SK-N-SH (cell line): Measurements from ENCODE around the gene WHRN. TPM values are rescaled to one million over a fixed set of nuclear protein-coding genes. Genes with fewer than 3 reads are reported as not detected.

Experiments used
- CTCF ChIA-PET: fragments of 300-600, 350-600 bp; formaldehyde crosslinking; extraction: SDS; loops from one replicate; lab custom pipeline; 2021; lab: Yijun Ruan, JAX
- POLR2A ChIA-PET: fragments of 350-600 bp; sonication (Branson Sonifier 250); formaldehyde crosslinking; extraction: SDS; loops from one replicate; lab custom pipeline; 2020; ENCODE audit warnings: antibody characterized with exemption, inconsistent platforms; lab: Yijun Ruan, JAX
- DNase-seq: peaks from one replicate; pipeline ENCODE4 v3.0.0; 2012
- H2AFZ ChIP-seq: fragments of 200-600 bp; sonication (generic); 2 replicates; pipeline ENCODE4 v1.8.1; 2016; ENCODE audit warnings: antibody characterized with exemption, mild to moderate bottlenecking, low read depth
- H3F3A ChIP-seq: fragments of 200-600 bp; sonication (generic); replicated peaks from 2 replicates; pipeline ENCODE3; 2016; ENCODE audit warnings: antibody characterized with exemption, mild to moderate bottlenecking; ENCODE audit not compliant: insufficient read depth
- H3K27ac ChIP-seq, 2 experiments: fragments of 200-500 bp in 1 of 2; fragments of 200-600 bp in 1 of 2; sonication (Bioruptor generic) in 1 of 2; sonication (generic), shearing (Covaris generic) in 1 of 2; 2 replicates each; pipeline versions ENCODE4 v1.5.1 to v1.6.1; 2014 to 2016; ENCODE audit warnings: low read depth in 2 of 2, inconsistent platforms in 1 of 2, low read length in 1 of 2, mild to moderate bottlenecking in 1 of 2, mixed read lengths in 1 of 2
- H3K27me3 ChIP-seq: fragments of 200-600 bp; sonication (generic), shearing (Covaris generic); 2 replicates; pipeline ENCODE4 v1.6.1; 2016; ENCODE audit warnings: mixed run types; ENCODE audit not compliant: insufficient read depth
- H3K36me3 ChIP-seq, 2 experiments: fragments of 200-500 bp in 1 of 2; fragments of 200-600 bp in 1 of 2; sonication (Bioruptor generic) in 1 of 2; sonication (generic) in 1 of 2; replicated peaks in 1 of 2; 2 replicates each; pipeline versions ENCODE3 to v1.5.1; 2014 to 2016; ENCODE audit warnings: low read length in 1 of 2, mild to moderate bottlenecking in 1 of 2; ENCODE audit not compliant: insufficient read depth in 2 of 2, control insufficient read depth in 1 of 2
- H3K4me1 ChIP-seq, 2 experiments: fragments of 200-500 bp in 1 of 2; fragments of 200-600 bp in 1 of 2; sonication (Bioruptor generic) in 1 of 2; sonication (generic), shearing (Covaris generic) in 1 of 2; 2 replicates each; pipeline versions ENCODE4 v1.5.1 to v1.6.1; 2014 to 2016; ENCODE audit warnings: low read depth in 1 of 2, low read length in 1 of 2, mixed run types in 1 of 2; ENCODE audit not compliant: insufficient read depth in 2 of 2, control insufficient read depth in 1 of 2
- H3K4me2 ChIP-seq: fragments of 200-600 bp; sonication (generic), shearing (Covaris generic); 2 replicates; pipeline ENCODE4 v1.6.1; 2017; ENCODE audit warnings: mixed run types
- H3K4me3 ChIP-seq, 2 experiments: fragments of 200-500 bp in 1 of 2; fragments of 200-600 bp in 1 of 2; sonication (Bioruptor generic) in 1 of 2; sonication (generic), shearing (Covaris generic) in 1 of 2; 2 replicates each; pipeline versions ENCODE4 v1.5.1 to v1.8.1; 2014 to 2016; ENCODE audit warnings: low read depth in 2 of 2, inconsistent platforms in 1 of 2, low read length in 1 of 2, mild to moderate bottlenecking in 1 of 2, mixed read lengths in 1 of 2, moderate library complexity in 1 of 2
- H3K79me2 ChIP-seq: fragments of 200-600 bp; sonication (generic); 2 replicates; pipeline ENCODE4 v1.8.1; 2017; ENCODE audit warnings: mild to moderate bottlenecking; ENCODE audit not compliant: insufficient read depth
- H3K9ac ChIP-seq: fragments of 200-600 bp; sonication (generic); 2 replicates; pipeline ENCODE4 v1.6.1; 2017; ENCODE audit warnings: mixed run types
- H3K9me2 ChIP-seq: fragments of 200-600 bp; sonication (generic); 2 replicates; pipeline ENCODE4 v1.6.1; 2017; ENCODE audit warnings: mixed run types
- H3K9me3 ChIP-seq: fragments of 200-600 bp; sonication (generic); 2 replicates; pipeline ENCODE4 v1.6.1; 2017; ENCODE audit warnings: mixed run types, mild to moderate bottlenecking, moderate library complexity
- H4K20me1 ChIP-seq: fragments of 200-600 bp; sonication (generic); 2 replicates; pipeline ENCODE4 v1.6.1; 2017; ENCODE audit warnings: mild to moderate bottlenecking, mixed run types; ENCODE audit not compliant: insufficient read depth
- ELF1 ChIP-seq: IDR thresholded peaks from 2 replicates; pipeline ENCODE4 v1.4.0; 2012
- JUND ChIP-seq: IDR thresholded peaks from 2 replicates; pipeline ENCODE4 v1.4.0; 2012
- MEF2A ChIP-seq: IDR thresholded peaks from 2 replicates; pipeline ENCODE4 v1.4.0; 2012; ENCODE audit warnings: low read depth, borderline replicate concordance
- MXI1 ChIP-seq: IDR thresholded peaks from 2 replicates; pipeline ENCODE4 v1.6.1; 2012; ENCODE audit warnings: mild to moderate bottlenecking, low read depth, low read length, improper control_type of control experiment
- NFIC ChIP-seq: IDR thresholded peaks from 2 replicates; pipeline ENCODE4 v1.4.0; 2012; ENCODE audit warnings: borderline replicate concordance
- RAD21 ChIP-seq: IDR thresholded peaks from 2 replicates; pipeline ENCODE4 v1.6.1; 2012; ENCODE audit warnings: mild to moderate bottlenecking, low read length
- SMC3 ChIP-seq: IDR thresholded peaks from 2 replicates; pipeline ENCODE4 v1.6.1; 2012; ENCODE audit warnings: low read depth, low read length, improper control_type of control experiment
- TCF12 ChIP-seq: IDR thresholded peaks from 2 replicates; pipeline ENCODE4 v1.4.0; 2012
- TEAD4 ChIP-seq: IDR thresholded peaks from 2 replicates; pipeline ENCODE4 v1.4.0; 2012; ENCODE audit warnings: mild to moderate bottlenecking, borderline replicate concordance; ENCODE audit not compliant: insufficient read depth
- USF1 ChIP-seq: IDR thresholded peaks from 2 replicates; pipeline ENCODE4 v1.4.0; 2012; ENCODE audit warnings: low read depth, borderline replicate concordance
- WGBS: methylation state at CpG from one replicate; pipeline ENCODE4 v1.1.6; 2017; ENCODE audit warnings: low lambda C conversion rate; 5-methylcytosine and 5-hydroxymethylcytosine counted together
- polyA plus RNA-seq, 3 experiments: library from polyadenylated mRNA; depleted of rRNA; stranded (reverse); fragments of >200 nt; gene quantifications; 2 replicates each; pipeline ENCODE4 v1.2.3, GENCODE V29; 2012
- TF ChIP-seq, protein P1 (sequence below): fragments of 200-600 bp; sonication (generic); IDR thresholded peaks from 2 replicates; pipeline ENCODE4 v1.6.1; 2017; ENCODE audit warnings: antibody characterized with exemption, mild to moderate bottlenecking, moderate library complexity
- TF ChIP-seq, protein P2 (sequence below): fragments of 150-350 bp; IDR thresholded peaks from 2 replicates; pipeline ENCODE4 v1.6.1; 2017; ENCODE audit warnings: antibody characterized with exemption, low read length, low read depth, borderline replicate concordance

The WHRN gene
- polyA plus RNA-seq, 1 of the 3 experiments (the other 2 are of a cell fraction) = 4.6 TPM

DNA sequence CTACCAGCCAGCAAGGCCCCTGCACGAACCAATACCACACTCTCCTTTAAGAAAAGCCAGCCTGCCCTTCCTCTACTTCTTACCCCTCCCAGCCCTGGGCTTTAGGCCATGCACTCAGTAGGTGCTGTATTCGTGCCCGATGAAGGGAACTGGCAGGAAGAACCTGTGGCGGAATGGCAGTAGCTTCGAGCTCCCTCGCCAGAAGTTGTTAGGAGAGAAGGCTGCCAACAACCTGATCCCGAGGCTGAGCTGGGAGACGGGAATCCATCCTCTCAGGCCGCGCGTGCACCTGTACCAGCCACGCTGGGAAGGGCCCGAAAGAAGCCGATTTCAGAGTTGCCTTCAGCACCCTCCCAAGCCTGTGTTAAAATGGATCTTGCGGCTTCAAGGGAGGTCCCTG, 72.2 kb downstream of the WHRN start:
- no peaks in the 10 kb centered on the region for H3K9me3 ChIP-seq
- 66% methylated on average over 10 of the region's 15 CpGs for WGBS
- no peak overlapping the region for H3K4me3 ChIP-seq
- no peaks in the 10 kb centered on the region for H3F3A ChIP-seq
- ChIA-PET CTCF (interaction anchor here (0.9 to 6.2 kb wide), 5 partner anchors 16 to 228 kb away, joined by 3 to 72 read pairs (median 10); no protein-coding TSS in a partner anchor), POLR2A (no interaction called here)
- H3K9me2 ChIP-seq = no peaks in the 10 kb centered on the region
- DNase-seq = no peak
- TF ChIP-seq TCF12 (no peak), USF1 (no peak), MXI1 (no peak)
- TF ChIP-seq, protein P1, sequence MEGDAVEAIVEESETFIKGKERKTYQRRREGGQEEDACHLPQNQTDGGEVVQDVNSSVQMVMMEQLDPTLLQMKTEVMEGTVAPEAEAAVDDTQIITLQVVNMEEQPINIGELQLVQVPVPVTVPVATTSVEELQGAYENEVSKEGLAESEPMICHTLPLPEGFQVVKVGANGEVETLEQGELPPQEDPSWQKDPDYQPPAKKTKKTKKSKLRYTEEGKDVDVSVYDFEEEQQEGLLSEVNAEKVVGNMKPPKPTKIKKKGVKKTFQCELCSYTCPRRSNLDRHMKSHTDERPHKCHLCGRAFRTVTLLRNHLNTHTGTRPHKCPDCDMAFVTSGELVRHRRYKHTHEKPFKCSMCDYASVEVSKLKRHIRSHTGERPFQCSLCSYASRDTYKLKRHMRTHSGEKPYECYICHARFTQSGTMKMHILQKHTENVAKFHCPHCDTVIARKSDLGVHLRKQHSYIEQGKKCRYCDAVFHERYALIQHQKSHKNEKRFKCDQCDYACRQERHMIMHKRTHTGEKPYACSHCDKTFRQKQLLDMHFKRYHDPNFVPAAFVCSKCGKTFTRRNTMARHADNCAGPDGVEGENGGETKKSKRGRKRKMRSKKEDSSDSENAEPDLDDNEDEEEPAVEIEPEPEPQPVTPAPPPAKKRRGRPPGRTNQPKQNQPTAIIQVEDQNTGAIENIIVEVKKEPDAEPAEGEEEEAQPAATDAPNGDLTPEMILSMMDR = no peak
- no peaks in the 10 kb centered on the region; the same call in 1 of the 2 replicates for H3K27me3 ChIP-seq
- no peaks in the 10 kb centered on the region for H3K4me1 ChIP-seq
- no peaks in the 10 kb centered on the region for H4K20me1 ChIP-seq
- no peak overlapping the region for H3K4me2 ChIP-seq
- no peak overlapping the region for H3K27ac ChIP-seq
- H3K36me3 ChIP-seq = no peaks in the 10 kb centered on the region
- no peak overlapping the region for H3K9ac ChIP-seq
- no peak overlapping the region for H2AFZ ChIP-seq
- no peaks in the 10 kb centered on the region for H3K79me2 ChIP-seq

DNA sequence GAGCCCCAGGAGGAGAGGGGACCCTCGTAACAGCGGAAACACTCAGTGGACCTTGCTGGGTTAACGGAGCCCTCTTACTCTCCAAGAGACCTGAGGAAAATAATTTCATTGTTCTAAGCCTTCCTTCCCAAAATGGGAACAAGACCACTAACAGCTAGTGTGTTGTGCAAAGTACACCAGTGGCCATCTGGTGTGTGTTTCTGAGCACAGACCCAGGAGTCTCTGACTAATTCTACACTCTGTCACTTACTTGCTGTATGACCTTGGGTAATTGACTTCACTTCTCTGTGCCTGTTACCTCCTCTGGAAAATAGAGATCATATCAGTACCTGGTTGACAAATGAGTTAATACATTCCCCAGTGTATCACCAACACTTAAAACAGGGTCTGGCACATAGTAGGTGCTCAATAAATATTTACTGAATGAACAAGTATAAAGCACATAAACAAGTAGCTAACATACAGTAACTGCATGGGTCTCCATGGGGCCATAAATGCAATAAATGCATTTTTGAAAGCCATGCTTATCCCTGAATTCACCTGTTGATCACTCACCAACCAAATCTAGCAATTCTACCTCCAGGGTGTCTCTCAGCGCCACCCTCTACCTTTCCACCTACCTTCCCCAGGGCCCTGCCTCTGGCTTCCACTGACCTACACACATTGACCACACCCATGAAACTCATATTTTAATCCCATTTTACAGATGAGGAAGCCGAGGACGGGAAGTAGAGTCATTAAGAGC, 72.8 kb downstream of the WHRN start:
- DNase-seq = no peak
- H2AFZ ChIP-seq = no peak overlapping the region
- H3K9me2 ChIP-seq = no peaks in the 10 kb centered on the region
- no peaks in the 10 kb centered on the region; the same call in 1 of the 2 replicates for H3K27me3 ChIP-seq
- WGBS = 58% methylated on average over 5 of the region's 6 CpGs
- no peak overlapping the region for H3K4me2 ChIP-seq
- H3K4me1 ChIP-seq = no peaks in the 10 kb centered on the region
- H3K27ac ChIP-seq = no peak overlapping the region
- H3K4me3 ChIP-seq = no peak overlapping the region
- TF ChIP-seq JUND = no peak
- TF ChIP-seq RAD21 = no peak
- no peak for TF ChIP-seq ELF1
- TF ChIP-seq TEAD4 = no peak
- TF ChIP-seq, protein P2, sequence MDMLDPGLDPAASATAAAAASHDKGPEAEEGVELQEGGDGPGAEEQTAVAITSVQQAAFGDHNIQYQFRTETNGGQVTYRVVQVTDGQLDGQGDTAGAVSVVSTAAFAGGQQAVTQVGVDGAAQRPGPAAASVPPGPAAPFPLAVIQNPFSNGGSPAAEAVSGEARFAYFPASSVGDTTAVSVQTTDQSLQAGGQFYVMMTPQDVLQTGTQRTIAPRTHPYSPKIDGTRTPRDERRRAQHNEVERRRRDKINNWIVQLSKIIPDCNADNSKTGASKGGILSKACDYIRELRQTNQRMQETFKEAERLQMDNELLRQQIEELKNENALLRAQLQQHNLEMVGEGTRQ = no peak
- TF ChIP-seq MEF2A = no peak
- no peak for TF ChIP-seq NFIC
- TF ChIP-seq SMC3 = no peak
- POLR2A ChIA-PET = no interaction called here
- H3K79me2 ChIP-seq = no peaks in the 10 kb centered on the region
- no peaks in the 10 kb centered on the region for H3K36me3 ChIP-seq
- H3K9ac ChIP-seq = no peak overlapping the region
- no peaks in the 10 kb centered on the region for H3K9me3 ChIP-seq
- no peaks in the 10 kb centered on the region for H4K20me1 ChIP-seq
- CTCF ChIA-PET = interaction anchor here (0.9 to 6.2 kb wide), 3 partner anchors 23 to 229 kb away, joined by 3 to 72 read pairs (median 8); no protein-coding TSS in a partner anchor
- H3F3A ChIP-seq = no peaks in the 10 kb centered on the region
